ENCODE results near the gene FAM222A.

Gene FAM222A

GRCh38 chr12:109720857-109721189, 7.2 kb downstream of the FAM222A start (continued):
- TF ChIP-seq, protein P1, sequence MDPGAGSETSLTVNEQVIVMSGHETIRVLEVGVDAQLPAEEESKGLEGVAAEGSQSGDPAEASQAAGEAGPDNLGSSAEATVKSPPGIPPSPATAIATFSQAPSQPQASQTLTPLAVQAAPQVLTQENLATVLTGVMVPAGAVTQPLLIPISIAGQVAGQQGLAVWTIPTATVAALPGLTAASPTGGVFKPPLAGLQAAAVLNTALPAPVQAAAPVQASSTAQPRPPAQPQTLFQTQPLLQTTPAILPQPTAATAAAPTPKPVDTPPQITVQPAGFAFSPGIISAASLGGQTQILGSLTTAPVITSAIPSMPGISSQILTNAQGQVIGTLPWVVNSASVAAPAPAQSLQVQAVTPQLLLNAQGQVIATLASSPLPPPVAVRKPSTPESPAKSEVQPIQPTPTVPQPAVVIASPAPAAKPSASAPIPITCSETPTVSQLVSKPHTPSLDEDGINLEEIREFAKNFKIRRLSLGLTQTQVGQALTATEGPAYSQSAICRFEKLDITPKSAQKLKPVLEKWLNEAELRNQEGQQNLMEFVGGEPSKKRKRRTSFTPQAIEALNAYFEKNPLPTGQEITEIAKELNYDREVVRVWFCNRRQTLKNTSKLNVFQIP (CRISPR knock-in tag; IDR thresholded peaks at IDR 0.05; ENCODE audit: borderline replicate concordance, low read depth), result no peak
- no peak for TF ChIP-seq CSRNP3 (CRISPR knock-in tag; IDR thresholded peaks at IDR 0.05)
- no peak for TF ChIP-seq SNAI2 (CRISPR knock-in tag; IDR thresholded peaks at IDR 0.05)
- TF ChIP-seq ZFP3 (CRISPR knock-in tag; IDR thresholded peaks at IDR 0.05), result no peak

GRCh38 chr12:109721276-109721675, 7.7 kb downstream of the FAM222A start:
- TF ChIP-seq, protein P2, sequence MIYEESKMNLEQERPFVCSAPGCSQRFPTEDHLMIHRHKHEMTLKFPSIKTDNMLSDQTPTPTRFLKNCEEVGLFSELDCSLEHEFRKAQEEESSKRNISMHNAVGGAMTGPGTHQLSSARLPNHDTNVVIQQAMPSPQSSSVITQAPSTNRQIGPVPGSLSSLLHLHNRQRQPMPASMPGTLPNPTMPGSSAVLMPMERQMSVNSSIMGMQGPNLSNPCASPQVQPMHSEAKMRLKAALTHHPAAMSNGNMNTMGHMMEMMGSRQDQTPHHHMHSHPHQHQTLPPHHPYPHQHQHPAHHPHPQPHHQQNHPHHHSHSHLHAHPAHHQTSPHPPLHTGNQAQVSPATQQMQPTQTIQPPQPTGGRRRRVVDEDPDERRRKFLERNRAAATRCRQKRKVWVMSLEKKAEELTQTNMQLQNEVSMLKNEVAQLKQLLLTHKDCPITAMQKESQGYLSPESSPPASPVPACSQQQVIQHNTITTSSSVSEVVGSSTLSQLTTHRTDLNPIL (CRISPR knock-in tag; IDR thresholded peaks at IDR 0.05; ENCODE audit: low read depth), result no peak
- TF ChIP-seq, protein P1 (CRISPR knock-in tag; IDR thresholded peaks at IDR 0.05; ENCODE audit: borderline replicate concordance, low read depth), result no peak
- TF ChIP-seq TOX (CRISPR knock-in tag; IDR thresholded peaks at IDR 0.05; ENCODE audit: borderline replicate concordance) (no peak), ZC3H10 (CRISPR knock-in tag; IDR thresholded peaks at IDR 0.05) (no peak), ZNF8 (CRISPR knock-in tag; IDR thresholded peaks at IDR 0.05) (no peak), BACH2 (CRISPR knock-in tag; IDR thresholded peaks at IDR 0.05; ENCODE audit: borderline replicate concordance) (no peak)
- ATAC-seq, result no peak

DNA sequence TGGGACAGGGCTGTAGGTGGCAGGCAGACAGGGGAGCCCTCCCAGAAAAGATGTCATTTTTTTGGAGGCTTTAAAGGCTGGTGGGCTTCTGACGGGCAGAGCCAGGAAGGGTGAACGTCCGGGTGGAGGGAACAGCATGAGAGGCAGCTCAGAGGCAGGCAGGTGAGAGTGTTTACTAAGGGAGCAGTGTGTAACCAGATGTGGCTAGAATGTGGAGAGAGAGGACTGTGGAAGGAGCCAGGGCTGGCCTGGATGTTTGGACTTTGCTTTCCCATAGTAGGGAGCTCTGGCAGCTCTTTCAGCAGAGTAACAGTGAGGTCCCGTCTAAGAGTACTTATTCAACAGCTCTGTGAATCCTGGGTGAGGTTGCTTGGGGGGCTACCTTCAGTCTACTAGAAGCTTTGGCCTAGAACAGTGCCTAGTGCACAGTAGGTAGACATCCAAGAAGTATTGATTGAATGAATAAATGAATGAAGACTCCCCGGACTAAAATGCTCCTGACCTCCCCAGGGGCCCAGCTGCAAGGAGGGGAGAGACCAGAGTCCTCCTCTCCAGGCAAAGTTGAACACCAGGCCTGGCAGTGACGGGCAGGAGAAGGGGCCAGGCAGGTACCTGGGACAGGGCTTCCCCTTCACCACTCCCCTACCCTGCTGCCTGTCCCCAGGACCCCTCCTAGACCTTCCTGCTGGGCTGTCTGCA, 8.5 kb downstream of the FAM222A start:
- no peak for ATAC-seq
- TF ChIP-seq ZFP3 (CRISPR knock-in tag; IDR thresholded peaks at IDR 0.05) (no peak), TCF4 (CRISPR knock-in tag; IDR thresholded peaks at IDR 0.05; ENCODE audit: borderline replicate concordance) (no peak), ISL1 (CRISPR knock-in tag; IDR thresholded peaks at IDR 0.05) (no peak), ZC3H10 (CRISPR knock-in tag; IDR thresholded peaks at IDR 0.05) (no peak), ESRRG (CRISPR knock-in tag; IDR thresholded peaks at IDR 0.05) (no peak), ZNF70 (CRISPR knock-in tag; IDR thresholded peaks at IDR 0.05) (no peak), BACH2 (CRISPR knock-in tag; IDR thresholded peaks at IDR 0.05; ENCODE audit: borderline replicate concordance) (no peak), SNAI2 (CRISPR knock-in tag; IDR thresholded peaks at IDR 0.05) (no peak), ARNTL (CRISPR knock-in tag; IDR thresholded peaks at IDR 0.05; ENCODE audit: borderline replicate concordance, low read depth) (no peak), ZNF565 (CRISPR knock-in tag; conservative IDR thresholded peaks at IDR 0.05; ENCODE audit: low read depth) (no peak), OSR1 (CRISPR knock-in tag; IDR thresholded peaks at IDR 0.05) (no peak), TSHZ2 (CRISPR knock-in tag; IDR thresholded peaks at IDR 0.05) (no peak), PPARA (CRISPR knock-in tag; IDR thresholded peaks at IDR 0.05; ENCODE audit: borderline replicate concordance) (no peak), PATZ1 (CRISPR knock-in tag; IDR thresholded peaks at IDR 0.05; ENCODE audit: borderline replicate concordance) (no peak)
- TF ChIP-seq, protein P2 (CRISPR knock-in tag; IDR thresholded peaks at IDR 0.05; ENCODE audit: low read depth), result no peak
- TF ChIP-seq, protein P1 (CRISPR knock-in tag; IDR thresholded peaks at IDR 0.05; ENCODE audit: borderline replicate concordance, low read depth), result no peak

Data from SK-N-SH treated with all-trans-retinoic acid at 6 μM for 48 hours (cell line).